GM19328 (cell line): ENCODE measurements around the gene WDFY4.

Experiments
- ATAC-seq: cut with Tn5 transposase; IDR thresholded peaks from one replicate; pipeline ENCODE4 v1.9.1; 2021; ENCODE audit warnings: mild to moderate bottlenecking, moderate library complexity; ENCODE audit not compliant: unreplicated experiment

Gene WDFY4

GRCh38 chr10:48932831-48933664, 248.4 kb downstream of the WDFY4 start:
- ATAC-seq, result no peak

DNA sequence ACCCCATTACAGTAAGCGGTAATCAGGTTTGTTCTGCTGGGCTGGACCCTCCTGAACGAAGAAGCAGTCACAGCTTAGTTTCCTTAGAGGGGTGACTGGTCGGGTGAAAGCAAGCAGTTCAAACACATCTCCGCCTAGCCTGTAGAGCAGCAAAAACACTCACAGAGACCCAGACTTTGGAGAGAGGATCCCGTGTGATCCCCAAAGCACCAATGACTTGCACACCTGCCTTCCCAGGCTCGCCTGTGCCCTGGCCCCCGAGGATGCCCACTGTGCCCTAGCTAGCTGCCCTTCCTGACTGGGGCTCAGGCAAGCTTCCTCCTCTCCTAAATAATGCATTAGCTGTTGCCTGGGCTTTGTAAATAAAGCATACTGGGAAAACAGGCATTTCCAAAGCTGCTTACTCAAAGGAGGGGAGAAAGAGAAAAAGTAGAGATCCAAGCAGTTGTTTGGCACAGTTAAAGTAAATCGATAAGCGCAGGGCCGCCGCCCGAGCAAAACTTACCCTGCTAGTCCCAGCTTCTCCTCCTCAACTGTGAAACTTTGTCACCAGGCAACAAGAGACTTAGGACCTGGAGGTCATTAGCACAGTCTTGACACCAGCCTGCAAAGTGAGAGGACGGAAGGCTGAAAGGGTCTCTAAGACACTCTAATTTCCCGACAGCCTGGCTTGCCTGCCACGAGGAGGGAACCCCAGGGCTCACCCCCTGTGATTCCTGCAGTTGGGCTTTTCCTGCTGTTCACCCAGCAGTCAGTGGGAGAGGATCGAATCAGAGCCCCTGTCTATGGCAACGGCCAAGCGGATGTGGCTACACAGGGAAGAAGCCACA, 250.2 kb downstream of the WDFY4 start:
- ATAC-seq, result no peak

GRCh38 chr10:48935577-48935976, 250.9 kb downstream of the WDFY4 start:
- ATAC-seq, result no peak

- no peak for ATAC-seq
Observed at GRCh38 chr10:48937796-48938195, 253.1 kb downstream of the WDFY4 start.

DNA sequence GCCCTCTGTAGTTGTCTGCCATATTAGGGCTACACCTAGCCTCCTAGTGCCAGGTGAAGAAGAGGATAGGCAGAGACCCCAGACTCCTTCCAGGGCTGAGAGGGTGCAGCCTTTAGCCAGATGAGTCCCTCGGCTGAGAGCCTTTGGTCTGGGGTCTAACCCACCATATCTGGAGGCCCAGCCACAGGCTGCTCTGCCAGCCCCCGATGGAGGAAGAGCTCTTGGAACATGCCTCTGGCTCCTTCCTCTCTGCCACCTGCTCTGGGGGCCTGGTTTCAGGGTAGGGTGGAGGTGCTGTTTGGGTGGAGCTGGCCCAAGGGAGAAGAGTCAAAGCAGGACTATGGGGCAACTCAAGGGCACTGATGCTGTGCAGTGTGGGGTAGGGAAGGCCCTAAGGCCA, 253.6 kb downstream of the WDFY4 start:
- no peak for ATAC-seq

DNA sequence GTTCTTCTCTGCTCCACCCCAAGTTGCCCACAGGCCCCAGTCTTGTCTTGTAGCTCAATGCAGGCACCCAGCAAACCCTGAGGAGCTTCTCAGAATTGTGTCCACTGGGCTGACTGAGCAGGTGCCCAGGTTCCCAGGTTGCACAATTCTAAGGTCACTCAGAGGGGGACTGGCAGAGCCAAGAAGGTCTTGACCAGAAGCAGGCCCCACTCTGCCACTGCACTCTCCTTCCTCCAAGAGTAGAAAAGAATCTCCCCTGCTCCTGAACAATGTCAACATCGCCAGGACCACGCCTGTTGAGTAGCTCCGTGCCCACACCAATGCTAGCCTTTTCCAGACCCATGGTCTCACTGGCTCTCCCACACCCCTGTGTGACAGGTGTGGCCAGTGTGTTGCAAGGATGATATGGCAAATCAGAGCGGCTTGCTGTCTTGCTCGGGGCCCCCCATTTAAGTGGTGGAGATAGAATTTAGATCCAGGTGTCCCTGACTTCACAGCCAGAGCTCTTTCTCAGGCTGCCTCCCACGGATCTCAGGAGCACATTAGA, 254.4 kb downstream of the WDFY4 start:
- ATAC-seq, result no peak

GRCh38 chr10:48939790-48940325, 255.2 kb downstream of the WDFY4 start, which contains the start of gene LRRC18:
TSS of gene LRRC18 (minus strand) at chr10:48939840. CDS start at chr10:48914155, 25,685 bp downstream.
- no peak for ATAC-seq

- no peak for ATAC-seq
Observed at GRCh38 chr10:48940372-48940771, 255.7 kb downstream of the WDFY4 start.

DNA sequence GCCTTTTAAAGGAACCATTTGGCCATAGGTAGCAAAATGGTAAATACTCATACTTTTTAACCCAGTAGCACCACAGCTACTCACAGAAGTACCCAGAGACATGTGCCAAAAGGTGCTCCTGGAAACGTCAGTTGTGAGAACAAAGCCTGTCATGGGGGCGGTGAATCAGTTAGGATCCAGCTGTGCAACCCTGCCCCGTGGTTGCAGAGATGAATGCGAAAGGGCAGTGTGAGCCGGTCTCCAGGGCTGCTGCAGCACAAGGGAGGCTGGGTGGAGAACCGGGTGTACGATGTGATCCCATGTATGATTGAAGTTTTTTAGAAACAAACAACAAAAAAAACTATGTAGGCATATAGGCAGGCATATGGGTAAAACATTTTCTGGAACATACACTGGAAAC, 256.3 kb downstream of the WDFY4 start:
- ATAC-seq, result no peak

GRCh38 chr10:48941427-48942075, 256.9 kb downstream of the WDFY4 start:
- no peak for ATAC-seq

DNA sequence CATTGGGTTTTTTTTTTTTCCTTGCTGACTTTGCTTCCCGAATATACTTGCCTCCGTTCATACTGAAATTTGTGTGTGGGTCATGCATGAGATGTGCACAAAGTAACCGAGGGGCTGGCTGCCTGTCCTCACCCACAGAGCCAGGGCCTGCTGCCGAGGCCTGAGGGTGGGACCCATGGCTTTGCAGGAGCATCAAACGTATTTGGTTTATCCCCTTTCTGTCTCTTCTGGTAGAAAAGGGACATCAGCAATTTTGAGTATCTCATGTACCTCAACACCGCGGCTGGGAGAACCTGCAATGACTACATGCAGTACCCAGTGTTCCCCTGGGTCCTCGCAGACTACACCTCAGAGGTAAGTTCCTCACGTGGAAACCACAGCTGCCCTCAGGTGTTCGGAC, 258.4 kb downstream of the WDFY4 start:
- ATAC-seq, result no peak

- no peak for ATAC-seq
Observed at GRCh38 chr10:48944171-48944570, 259.5 kb downstream of the WDFY4 start.

GRCh38 chr10:48945441-48946130, 260.9 kb downstream of the WDFY4 start:
- ATAC-seq, result no peak

DNA sequence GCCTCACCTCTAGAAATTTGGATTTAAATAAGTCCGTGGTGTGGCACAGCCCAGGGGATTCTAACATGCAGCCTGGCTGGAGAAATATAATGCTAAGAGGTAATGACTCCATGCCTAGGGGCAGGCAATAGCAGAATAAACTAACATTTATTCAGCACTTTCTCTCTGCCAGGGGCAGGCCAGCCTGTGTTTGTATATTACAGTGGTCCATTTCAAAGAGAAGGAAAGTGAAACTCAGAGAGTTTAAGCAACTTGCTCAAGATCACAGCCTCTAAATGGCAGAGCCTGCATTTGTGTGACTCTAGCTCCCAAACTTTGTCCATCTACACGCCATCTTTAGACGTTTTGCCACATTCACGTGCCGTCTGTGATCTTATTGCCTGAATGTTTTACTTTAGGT, 261.7 kb downstream of the WDFY4 start:
- ATAC-seq, result no peak

GRCh38 chr10:48946891-48947500, 262.3 kb downstream of the WDFY4 start:
- no peak for ATAC-seq

DNA sequence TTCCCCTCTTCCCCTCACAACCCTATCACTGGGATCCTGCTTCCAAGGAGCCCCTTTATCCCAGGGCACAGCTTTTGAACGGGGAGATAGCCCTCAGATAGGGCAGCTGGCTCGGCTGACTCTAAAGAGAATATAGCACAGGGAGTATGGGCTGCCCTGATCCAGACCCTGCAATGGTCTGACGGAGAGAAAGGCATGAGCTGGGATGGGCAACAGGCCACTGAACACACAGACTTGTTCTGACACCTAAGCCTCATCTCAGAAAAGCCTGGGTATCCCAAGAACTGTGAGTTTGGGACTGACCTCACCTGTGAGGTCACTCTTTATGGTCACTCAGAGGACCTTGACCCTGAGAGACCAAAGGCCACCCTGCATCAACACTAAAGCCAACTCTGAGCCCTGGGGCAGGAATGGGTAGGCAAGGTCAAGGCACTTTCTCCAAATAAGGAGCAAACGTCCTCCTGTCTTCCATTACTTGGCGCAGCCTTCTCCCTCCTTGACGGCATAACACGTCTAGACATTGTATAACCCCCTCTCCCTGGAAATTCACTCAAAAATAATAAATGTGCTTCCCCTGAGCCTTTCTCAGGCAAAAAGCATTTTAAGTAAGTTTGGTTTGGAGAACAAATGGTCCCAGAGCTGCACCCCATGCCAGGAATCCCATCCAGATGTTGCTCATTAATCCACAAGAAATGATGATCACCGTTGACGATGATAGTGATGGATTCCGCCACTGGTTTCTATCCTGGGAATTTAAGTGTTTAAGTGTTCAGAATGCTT, 263.2 kb downstream of the WDFY4 start:
- ATAC-seq, result no peak

- no peak for ATAC-seq
Observed at GRCh38 chr10:48948470-48949037, 263.9 kb downstream of the WDFY4 start.

- ATAC-seq, result no peak
Observed at GRCh38 chr10:48951707-48952106, 267.0 kb downstream of the WDFY4 start.
